Neural progenitor cell (in vitro differentiated cells): ENCODE results near the gene FGFRL1. TPM values are rescaled to one million over a fixed set of nuclear protein-coding genes. Genes with fewer than 3 reads are reported as not detected.

Experiments used
- DNase-seq: peaks from one replicate; pipeline ENCODE4 v3.0.0-alpha.2; 2016; ENCODE audit warnings: low spot score
- H2AFZ ChIP-seq: fragments of 200-600 bp; sonication (generic); replicated peaks from 2 replicates; pipeline ENCODE4 v1.6.1; 2016; ENCODE audit warnings: antibody characterized with exemption
- H3F3A ChIP-seq: fragments of 200-600 bp; sonication (generic); 2 replicates; pipeline ENCODE4 v1.6.1; 2016; ENCODE audit warnings: antibody characterized with exemption, low read depth
- H3K27ac ChIP-seq: fragments of 200-600 bp; sonication (generic); 2 replicates; pipeline ENCODE4 v1.5.1; 2016; ENCODE audit warnings: mild to moderate bottlenecking
- H3K27me3 ChIP-seq: fragments of 200-600 bp; sonication (generic); 2 replicates; pipeline ENCODE4 v1.6.1; 2016; ENCODE audit warnings: mild to moderate bottlenecking, moderate library complexity
- H3K36me3 ChIP-seq: fragments of 200-600 bp; sonication (generic); 2 replicates; pipeline ENCODE4 v1.5.1; 2016
- H3K4me1 ChIP-seq: fragments of 200-600 bp; sonication (generic); 2 replicates; pipeline ENCODE4 v1.6.1; 2016; ENCODE audit warnings: mixed run types
- H3K4me2 ChIP-seq: fragments of 200-600 bp; sonication (generic); 2 replicates; pipeline ENCODE4 v1.6.1; 2016
- H3K4me3 ChIP-seq: fragments of 200-600 bp; sonication (generic); 2 replicates; pipeline ENCODE4 v1.5.1; 2016
- H3K79me2 ChIP-seq: fragments of 200-600 bp; sonication (generic); 2 replicates; pipeline ENCODE4 v1.6.1; 2016; ENCODE audit warnings: low read depth
- H3K9ac ChIP-seq: fragments of 200-600 bp; sonication (generic); 2 replicates; pipeline ENCODE4 v1.6.1; 2016
- H3K9me3 ChIP-seq: fragments of 200-600 bp; sonication (generic); 2 replicates; pipeline ENCODE4 v1.5.1; 2016; ENCODE audit warnings: low read depth
- H4K20me1 ChIP-seq: fragments of 200-600 bp; sonication (generic); 2 replicates; pipeline ENCODE4 v1.6.1; 2016; ENCODE audit warnings: low read depth
- H3K27ac Mint-ChIP-seq: 3 replicates; pipeline ENCODE4 v1.8.0; 2021; ENCODE audit warnings: mixed read lengths
- H3K27me3 Mint-ChIP-seq: 2 replicates; pipeline ENCODE4 v1.8.0; 2022; ENCODE audit warnings: low read depth, mild to moderate bottlenecking, inconsistent platforms, moderate library complexity, mixed read lengths; ENCODE audit not compliant: insufficient read depth
- H3K36me3 Mint-ChIP-seq: 3 replicates; pipeline ENCODE4 v1.8.0; 2021; ENCODE audit warnings: mixed read lengths
- H3K4me1 Mint-ChIP-seq: 3 replicates; pipeline ENCODE4 v1.8.0; 2021; ENCODE audit warnings: mixed read lengths
- H3K4me3 Mint-ChIP-seq: 3 replicates; pipeline ENCODE4 v1.8.0; 2021; ENCODE audit warnings: mild to moderate bottlenecking, moderate library complexity, mixed read lengths
- H3K9me3 Mint-ChIP-seq: 3 replicates; pipeline ENCODE4 v1.8.0; 2020; ENCODE audit warnings: mixed read lengths
- EZH2 ChIP-seq: fragments of 200-600 bp; sonication (generic); IDR thresholded peaks from 2 replicates; pipeline ENCODE4 v1.6.1; 2017; ENCODE audit warnings: antibody characterized with exemption, mild to moderate bottlenecking, moderate library complexity
- EZH2phosphoT487 ChIP-seq: fragments of 200-600 bp; sonication (generic); IDR thresholded peaks from 2 replicates; pipeline ENCODE4 v1.6.1; 2017; ENCODE audit warnings: antibody characterized with exemption
- total RNA-seq: library from RNA; depleted of rRNA; stranded (reverse); fragments of >200 nt; gene quantifications from 2 replicates; pipeline ENCODE4 v1.2.3, GENCODE V29; 2015; ENCODE audit warnings: low replicate concordance
- TF ChIP-seq, protein P1 (sequence below): fragments of 200-600 bp; sonication (generic); IDR thresholded peaks from 2 replicates; pipeline ENCODE4 v1.5.1; 2017; ENCODE audit warnings: antibody characterized with exemption, mild to moderate bottlenecking

Gene FGFRL1
- total RNA-seq, 1 donor from 2014 or later, result 9.6 TPM

DNA sequence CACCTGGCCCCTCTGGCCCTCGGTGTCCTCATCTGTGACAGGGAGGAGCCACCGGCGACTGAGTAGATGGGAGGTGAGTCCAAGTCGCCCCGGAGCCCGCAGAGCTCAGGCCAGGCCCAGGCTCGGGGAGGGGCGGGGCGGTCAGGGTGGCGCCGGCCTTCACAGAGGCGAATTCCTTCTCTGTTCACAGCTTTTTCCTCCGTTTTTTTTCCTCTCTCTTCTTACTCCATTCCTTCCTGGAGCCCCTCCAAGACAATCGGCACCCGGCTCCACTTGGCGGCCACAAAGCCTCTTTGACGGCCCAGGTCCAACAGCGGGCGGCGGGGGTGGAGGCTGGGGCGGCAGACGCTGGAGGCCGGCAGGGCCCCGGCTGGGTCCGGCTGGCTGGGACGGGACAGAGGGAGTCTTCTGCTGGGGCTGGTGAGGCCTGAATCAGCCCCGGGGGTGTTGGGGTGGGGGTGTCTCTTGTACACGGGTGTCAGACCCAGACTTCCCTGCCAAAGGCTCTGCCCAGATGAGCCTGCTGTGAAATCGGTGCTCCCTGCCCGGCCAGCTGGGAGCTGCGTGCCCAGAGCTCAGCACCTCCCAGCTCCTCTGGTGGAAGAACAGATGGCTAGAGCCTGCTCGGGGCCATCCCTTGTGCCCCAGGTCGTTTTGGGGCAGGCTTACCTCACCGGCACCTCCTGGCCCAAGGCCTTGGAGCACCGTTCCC lies 22.6 kb downstream of the FGFRL1 start:
- Histone ChIP-seq H4K20me1 (no peaks in the 10 kb centered on the region), H3K9me3 (no peaks in the 10 kb centered on the region), H3K4me3 (no peak overlapping the region), H3K36me3 (no peaks in the 10 kb centered on the region), H3K27me3 (no peaks in the 10 kb centered on the region), H3K4me2 (no peak overlapping the region), H3K27ac (no peak overlapping the region), H3K4me1 (peaks cover 18% of the 10 kb centered on the region), H3F3A (no peaks in the 10 kb centered on the region), H3K79me2 (no peaks in the 10 kb centered on the region), H2AFZ (no peak overlapping the region), H3K9ac (no peak overlapping the region)
- TF ChIP-seq EZH2 (no peak), EZH2phosphoT487 (no peak)
- TF ChIP-seq, protein P1, sequence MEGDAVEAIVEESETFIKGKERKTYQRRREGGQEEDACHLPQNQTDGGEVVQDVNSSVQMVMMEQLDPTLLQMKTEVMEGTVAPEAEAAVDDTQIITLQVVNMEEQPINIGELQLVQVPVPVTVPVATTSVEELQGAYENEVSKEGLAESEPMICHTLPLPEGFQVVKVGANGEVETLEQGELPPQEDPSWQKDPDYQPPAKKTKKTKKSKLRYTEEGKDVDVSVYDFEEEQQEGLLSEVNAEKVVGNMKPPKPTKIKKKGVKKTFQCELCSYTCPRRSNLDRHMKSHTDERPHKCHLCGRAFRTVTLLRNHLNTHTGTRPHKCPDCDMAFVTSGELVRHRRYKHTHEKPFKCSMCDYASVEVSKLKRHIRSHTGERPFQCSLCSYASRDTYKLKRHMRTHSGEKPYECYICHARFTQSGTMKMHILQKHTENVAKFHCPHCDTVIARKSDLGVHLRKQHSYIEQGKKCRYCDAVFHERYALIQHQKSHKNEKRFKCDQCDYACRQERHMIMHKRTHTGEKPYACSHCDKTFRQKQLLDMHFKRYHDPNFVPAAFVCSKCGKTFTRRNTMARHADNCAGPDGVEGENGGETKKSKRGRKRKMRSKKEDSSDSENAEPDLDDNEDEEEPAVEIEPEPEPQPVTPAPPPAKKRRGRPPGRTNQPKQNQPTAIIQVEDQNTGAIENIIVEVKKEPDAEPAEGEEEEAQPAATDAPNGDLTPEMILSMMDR, result no peak
- H3K36me3 Mint-ChIP-seq, result no peaks in the 10 kb centered on the region
- no peak overlapping the region for H3K27ac Mint-ChIP-seq
- H3K9me3 Mint-ChIP-seq, result no peaks in the 10 kb centered on the region
- H3K27me3 Mint-ChIP-seq, result peaks cover 6% of the 10 kb centered on the region
- H3K4me1 Mint-ChIP-seq, result peaks cover 9% of the 10 kb centered on the region
- H3K4me3 Mint-ChIP-seq, result no peak overlapping the region
- no peak for DNase-seq

- H3K27me3 ChIP-seq, result no peaks in the 10 kb centered on the region
Observed at GRCh38 chr4:1035510-1035909, 24.1 kb downstream of the FGFRL1 start.

DNA sequence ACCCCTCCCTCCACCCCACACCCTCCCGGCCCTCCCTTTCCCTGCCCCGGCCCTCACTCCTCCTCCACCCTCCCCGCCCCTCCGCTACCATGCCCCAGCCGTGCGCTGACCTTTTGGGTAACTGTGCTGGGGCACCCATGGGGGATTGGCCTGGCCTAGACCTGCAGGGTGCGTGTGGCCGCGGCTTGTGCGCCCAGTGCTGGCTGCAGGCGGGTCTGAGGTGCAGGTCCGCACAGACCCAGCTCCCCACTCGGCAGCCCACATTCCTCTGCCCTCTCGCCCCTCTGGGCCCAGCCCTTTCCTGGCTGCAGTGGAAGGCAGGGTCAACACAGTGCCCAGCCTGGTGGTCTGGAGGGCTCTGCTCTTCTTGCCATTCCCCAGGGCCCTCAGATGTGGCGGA lies 24.7 kb downstream of the FGFRL1 start:
- TF ChIP-seq EZH2phosphoT487, result no peak
- TF ChIP-seq EZH2, result no peak
- TF ChIP-seq, protein P1, result no peak
- Histone ChIP-seq H3K4me1 (peaks cover 34% of the 10 kb centered on the region), H3K4me2 (no peak overlapping the region), H3K36me3 (no peaks in the 10 kb centered on the region), H3K9me3 (no peaks in the 10 kb centered on the region), H3F3A (peaks cover 11% of the 10 kb centered on the region), H3K27ac (no peak overlapping the region), H4K20me1 (no peaks in the 10 kb centered on the region), H3K9ac (no peak overlapping the region), H3K79me2 (no peaks in the 10 kb centered on the region), H3K4me3 (no peak overlapping the region), H3K27me3 (no peaks in the 10 kb centered on the region), H2AFZ (no peak overlapping the region)
- Mint-ChIP-seq H3K27ac (no peak overlapping the region), H3K4me1 (peaks cover 14% of the 10 kb centered on the region), H3K9me3 (no peaks in the 10 kb centered on the region), H3K27me3 (peaks cover 4% of the 10 kb centered on the region), H3K4me3 (no peak overlapping the region), H3K36me3 (no peaks in the 10 kb centered on the region)
- no peak for DNase-seq

More at GRCh38 chr4:1035510-1035909, 24.1 kb downstream of the FGFRL1 start:
- no peak overlapping the region for H3K4me3 ChIP-seq
- H3K4me2 ChIP-seq, result no peak overlapping the region
- peaks cover 29% of the 10 kb centered on the region for H3K4me1 ChIP-seq
- no peaks in the 10 kb centered on the region for H3K79me2 ChIP-seq
- Mint-ChIP-seq H3K27ac (no peak overlapping the region), H3K4me1 (peaks cover 13% of the 10 kb centered on the region), H3K27me3 (peaks cover 4% of the 10 kb centered on the region), H3K36me3 (no peaks in the 10 kb centered on the region), H3K4me3 (no peak overlapping the region), H3K9me3 (no peaks in the 10 kb centered on the region)
- no peak overlapping the region for H3K9ac ChIP-seq
- no peaks in the 10 kb centered on the region for H3K36me3 ChIP-seq
- H3F3A ChIP-seq, result peaks cover 6% of the 10 kb centered on the region
- no peaks in the 10 kb centered on the region for H3K9me3 ChIP-seq
- no peaks in the 10 kb centered on the region for H4K20me1 ChIP-seq
- TF ChIP-seq, protein P1, result no peak
- TF ChIP-seq EZH2phosphoT487 (no peak), EZH2 (no peak)
- no peak for DNase-seq
- no peak overlapping the region for H2AFZ ChIP-seq
- H3K27ac ChIP-seq, result no peak overlapping the region
